ENCODE data around the gene VN1R5. TPM values are rescaled to one million over a fixed set of nuclear protein-coding genes. Genes with fewer than 3 reads are reported as not detected.

VN1R5 gene
- total and polyA plus RNA-seq, 4 donors = not detected

GRCh38 chr1:247268390-247269045 lies 12.6 kb downstream of the VN1R5 start:
- no peak overlapping the region for H3K27ac ChIP-seq (ENCODE audit: low read depth in 1 of 2, low read length in 1 of 2)
- TF ChIP-seq, protein P1, sequence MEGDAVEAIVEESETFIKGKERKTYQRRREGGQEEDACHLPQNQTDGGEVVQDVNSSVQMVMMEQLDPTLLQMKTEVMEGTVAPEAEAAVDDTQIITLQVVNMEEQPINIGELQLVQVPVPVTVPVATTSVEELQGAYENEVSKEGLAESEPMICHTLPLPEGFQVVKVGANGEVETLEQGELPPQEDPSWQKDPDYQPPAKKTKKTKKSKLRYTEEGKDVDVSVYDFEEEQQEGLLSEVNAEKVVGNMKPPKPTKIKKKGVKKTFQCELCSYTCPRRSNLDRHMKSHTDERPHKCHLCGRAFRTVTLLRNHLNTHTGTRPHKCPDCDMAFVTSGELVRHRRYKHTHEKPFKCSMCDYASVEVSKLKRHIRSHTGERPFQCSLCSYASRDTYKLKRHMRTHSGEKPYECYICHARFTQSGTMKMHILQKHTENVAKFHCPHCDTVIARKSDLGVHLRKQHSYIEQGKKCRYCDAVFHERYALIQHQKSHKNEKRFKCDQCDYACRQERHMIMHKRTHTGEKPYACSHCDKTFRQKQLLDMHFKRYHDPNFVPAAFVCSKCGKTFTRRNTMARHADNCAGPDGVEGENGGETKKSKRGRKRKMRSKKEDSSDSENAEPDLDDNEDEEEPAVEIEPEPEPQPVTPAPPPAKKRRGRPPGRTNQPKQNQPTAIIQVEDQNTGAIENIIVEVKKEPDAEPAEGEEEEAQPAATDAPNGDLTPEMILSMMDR (IDR thresholded peaks at IDR 0.05; ENCODE audit: control extremely low read depth, extremely low read depth) = no peak
- no peaks in the 10 kb centered on the region for H3K4me1 ChIP-seq (ENCODE audit: control insufficient read depth in 5 of 5, insufficient read depth in 5 of 5, low read length in 5 of 5)
- H3K9ac ChIP-seq (ENCODE audit: insufficient read depth in 1 of 2, low read length in 2 of 2) = no peak overlapping the region
- H3K4me3 ChIP-seq = no peak overlapping the region
- no peaks in the 10 kb centered on the region for H3K36me3 ChIP-seq (ENCODE audit: control insufficient read depth in 4 of 4, insufficient read depth in 4 of 4, low read length in 4 of 4)
- no peak for DNase-seq
- H3K27me3 ChIP-seq (ENCODE audit: control insufficient read depth in 3 of 3, insufficient read depth in 3 of 3, low read length in 2 of 3) = no peaks in the 10 kb centered on the region
- ATAC-seq (ENCODE audit: insufficient read depth, low FRiP score) = no peak
- H3K9me3 ChIP-seq (ENCODE audit: control insufficient read depth in 4 of 4, insufficient read depth in 3 of 4, low read length in 3 of 4) = peaks cover 0 to 17% (median 1%) of the 10 kb centered on the region in 4 donors
- WGBS, 2 donors = 73 to 95% methylated on average over 2 of the region's 2 CpGs

- ATAC-seq (ENCODE audit: insufficient read depth, low FRiP score) (no peak), DNase-seq (no peak)
- H3K9ac ChIP-seq (ENCODE audit: insufficient read depth in 1 of 2, low read length in 2 of 2) = no peak overlapping the region
- H3K4me1 ChIP-seq (ENCODE audit: control insufficient read depth in 5 of 5, insufficient read depth in 5 of 5, low read length in 5 of 5) = no peaks in the 10 kb centered on the region
- H3K36me3 ChIP-seq (ENCODE audit: control insufficient read depth in 4 of 4, insufficient read depth in 4 of 4, low read length in 4 of 4) = no peaks in the 10 kb centered on the region
- no peak overlapping the region for H3K27ac ChIP-seq (ENCODE audit: low read depth in 1 of 2, low read length in 1 of 2)
- H3K4me3 ChIP-seq = no peak overlapping the region
- peaks cover 0 to 17% (median 1%) of the 10 kb centered on the region in 4 donors for H3K9me3 ChIP-seq (ENCODE audit: control insufficient read depth in 4 of 4, insufficient read depth in 3 of 4, low read length in 3 of 4)
- no peaks in the 10 kb centered on the region for H3K27me3 ChIP-seq (ENCODE audit: control insufficient read depth in 3 of 3, insufficient read depth in 3 of 3, low read length in 2 of 3)
- TF ChIP-seq, protein P1 (IDR thresholded peaks at IDR 0.05; ENCODE audit: control extremely low read depth, extremely low read depth) = no peak
These were observed 13.3 kb downstream of the VN1R5 start for GRCh38 chr1:247269133-247269532.

GRCh38 chr1:247270003-247270402 lies 14.1 kb downstream of the VN1R5 start:
- H3K4me3 ChIP-seq = no peak overlapping the region
- 58 to 78% methylated on average over 1 of the region's 1 CpG for WGBS, 2 donors
- TF ChIP-seq, protein P1 (IDR thresholded peaks at IDR 0.05; ENCODE audit: control extremely low read depth, extremely low read depth) = no peak
- no peak overlapping the region for H3K9ac ChIP-seq (ENCODE audit: insufficient read depth in 1 of 2, low read length in 2 of 2)
- ATAC-seq (ENCODE audit: insufficient read depth, low FRiP score) (no peak), DNase-seq (no peak)
- no peaks in the 10 kb centered on the region for H3K27me3 ChIP-seq (ENCODE audit: control insufficient read depth in 3 of 3, insufficient read depth in 3 of 3, low read length in 2 of 3)
- H3K4me1 ChIP-seq (ENCODE audit: control insufficient read depth in 5 of 5, insufficient read depth in 5 of 5, low read length in 5 of 5) = no peaks in the 10 kb centered on the region
- H3K9me3 ChIP-seq (ENCODE audit: control insufficient read depth in 4 of 4, insufficient read depth in 3 of 4, low read length in 3 of 4) = peaks cover 0 to 17% (median 1%) of the 10 kb centered on the region in 4 donors
- H3K36me3 ChIP-seq (ENCODE audit: control insufficient read depth in 4 of 4, insufficient read depth in 4 of 4, low read length in 4 of 4) = no peaks in the 10 kb centered on the region
- no peak overlapping the region for H3K27ac ChIP-seq (ENCODE audit: low read depth in 1 of 2, low read length in 1 of 2)

DNA sequence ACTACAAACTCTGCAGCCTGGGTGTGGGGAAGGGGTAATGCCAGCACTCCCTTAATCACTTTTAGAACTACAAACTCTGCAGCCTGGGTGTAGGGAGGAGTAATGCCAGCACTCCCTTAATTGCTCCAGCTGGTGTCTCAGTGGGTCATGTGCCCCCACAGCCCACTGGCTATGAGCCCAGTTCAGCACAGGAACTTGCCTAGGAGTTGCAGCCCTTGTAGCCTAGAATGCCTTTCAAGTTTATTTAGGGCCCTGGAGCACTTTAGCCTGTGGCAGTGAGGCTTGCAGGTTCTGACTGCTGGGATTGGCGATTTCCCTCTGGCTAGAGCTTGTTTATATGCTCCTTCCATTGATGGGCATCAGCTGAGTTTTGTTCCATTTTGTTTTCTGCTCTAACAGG lies 17.1 kb downstream of the VN1R5 start:
- TF ChIP-seq, protein P1 (IDR thresholded peaks at IDR 0.05; ENCODE audit: control extremely low read depth, extremely low read depth) = no peak
- peak in 1 of 3 donors; percentile 1 for DNase-seq
- Histone ChIP-seq H3K4me1 (ENCODE audit: control insufficient read depth in 5 of 5, insufficient read depth in 5 of 5, low read length in 5 of 5) (no peaks in the 10 kb centered on the region), H3K9ac (ENCODE audit: insufficient read depth in 1 of 2, low read length in 2 of 2) (no peak overlapping the region), H3K36me3 (ENCODE audit: control insufficient read depth in 4 of 4, insufficient read depth in 4 of 4, low read length in 4 of 4) (no peaks in the 10 kb centered on the region), H3K9me3 (ENCODE audit: control insufficient read depth in 4 of 4, insufficient read depth in 3 of 4, low read length in 3 of 4) (peaks cover 0 to 14% (median 1%) of the 10 kb centered on the region in 4 donors), H3K27ac (ENCODE audit: low read depth in 1 of 2, low read length in 1 of 2) (no peak overlapping the region), H3K4me3 (no peak overlapping the region), H3K27me3 (ENCODE audit: control insufficient read depth in 3 of 3, insufficient read depth in 3 of 3, low read length in 2 of 3) (no peaks in the 10 kb centered on the region)
- no peak for ATAC-seq (ENCODE audit: insufficient read depth, low FRiP score)
- WGBS, 2 donors = 72 to 91% methylated on average over 1 of the region's 1 CpG
